ENCODE data around the gene CDK17. TPM values are rescaled to one million over a fixed set of nuclear protein-coding genes. Genes with fewer than 3 reads are reported as not detected.
A peak's percentile ranks its signal among the peaks of the same experiment; 100 is the strongest.
"Not testable (repeated sequence)": the region's sequence is repeated elsewhere in the genome, so short reads cannot be mapped to it uniquely, and the experiment has no call there.

The CDK17 gene
- total RNA-seq, 4 donors from 2014 or later, result 65.1 to 89.4 (median 71.2) TPM

GRCh38 chr12:96398424-96399119, 1.7 kb downstream of the CDK17 start:
- Histone ChIP-seq H3K4me3 (peak overlapping the region; percentile 76 to 98 (median 90)), H3K36me3 (no peaks in the 10 kb centered on the region), H3K4me1 (peaks cover 0 to 41% (median 17%) of the 10 kb centered on the region in 4 donors), H3K27me3 (no peaks in the 10 kb centered on the region), H3K27ac (peak overlapping the region; percentile 88 to 99 (median 96)), H3K9me3 (no peaks in the 10 kb centered on the region)
- TF ChIP-seq CTCF (IDR thresholded peaks at IDR 0.05), result no peak
- TF ChIP-seq POLR2A (IDR thresholded peaks at IDR 0.05), result no peak
- no peak for TF ChIP-seq EP300 (IDR thresholded peaks at IDR 0.05)
- DNase-seq (ENCODE audit: low spot score in 2 of 2), result no peak
- WGBS, 2 donors, result 4% methylated on average over 9 of the region's 9 CpGs

GRCh38 chr12:96397756-96398423, 2.3 kb downstream of the CDK17 start:
- Histone ChIP-seq H3K9me3 (no peaks in the 10 kb centered on the region), H3K27me3 (no peaks in the 10 kb centered on the region), H3K4me3 (peak overlapping the region; percentile 76 to 98 (median 90)), H3K36me3 (no peaks in the 10 kb centered on the region), H3K4me1 (peaks cover 0 to 42% (median 17%) of the 10 kb centered on the region in 4 donors), H3K27ac (peak overlapping the region in 3 of 4 donors; percentile 94 to 99 (median 99))
- DNase-seq (ENCODE audit: low spot score in 2 of 2), result no peak
- TF ChIP-seq EP300 (IDR thresholded peaks at IDR 0.05) (no peak), CTCF (IDR thresholded peaks at IDR 0.05) (no peak), POLR2A (IDR thresholded peaks at IDR 0.05) (no peak)
- WGBS, 2 donors, result 19 to 29% methylated on average over 4 of the region's 4 CpGs

GRCh38 chr12:96396914-96397313, 3.3 kb downstream of the CDK17 start:
- 43 to 45% methylated on average over 5 of the region's 5 CpGs for WGBS, 2 donors
- Histone ChIP-seq H3K9me3 (no peaks in the 10 kb centered on the region), H3K4me1 (peaks cover 0 to 51% (median 22%) of the 10 kb centered on the region in 4 donors), H3K27ac (peak overlapping the region in 2 of 4 donors; percentile 94 to 99), H3K27me3 (no peaks in the 10 kb centered on the region), H3K4me3 (no peak overlapping the region), H3K36me3 (no peaks in the 10 kb centered on the region)
- TF ChIP-seq POLR2A (IDR thresholded peaks at IDR 0.05) (no peak), EP300 (IDR thresholded peaks at IDR 0.05) (no peak), CTCF (IDR thresholded peaks at IDR 0.05) (no peak)
- no peak for DNase-seq (ENCODE audit: low spot score in 2 of 2)

- peaks cover 0 to 50% (median 22%) of the 10 kb centered on the region in 4 donors for H3K4me1 ChIP-seq
- 76 to 84% methylated on average over 2 of the region's 2 CpGs for WGBS, 2 donors
- H3K4me3 ChIP-seq, result no peak overlapping the region
- no peaks in the 10 kb centered on the region for H3K27me3 ChIP-seq
- TF ChIP-seq EP300 (IDR thresholded peaks at IDR 0.05) (no peak), POLR2A (IDR thresholded peaks at IDR 0.05) (no peak)
- no peak for DNase-seq (ENCODE audit: low spot score in 2 of 2)
- H3K27ac ChIP-seq, result peak overlapping the region in 2 of 4 donors; percentile 94 to 99
- no peaks in the 10 kb centered on the region for H3K9me3 ChIP-seq
- no peaks in the 10 kb centered on the region for H3K36me3 ChIP-seq
These were observed 4.0 kb downstream of the CDK17 start for GRCh38 chr12:96396209-96396608.

- Histone ChIP-seq H3K9me3 (no peaks in the 10 kb centered on the region), H3K4me3 (no peak overlapping the region), H3K27me3 (no peaks in the 10 kb centered on the region), H3K27ac (peak overlapping the region in 2 of 4 donors; percentile 28 to 99), H3K36me3 (no peaks in the 10 kb centered on the region), H3K4me1 (peaks cover 0 to 50% (median 22%) of the 10 kb centered on the region in 4 donors)
- DNase-seq (ENCODE audit: low spot score in 2 of 2), result no peak
- 83 to 86% methylated on average over 4 of the region's 4 CpGs for WGBS, 2 donors
- TF ChIP-seq CTCF (IDR thresholded peaks at IDR 0.05) (no peak), EP300 (IDR thresholded peaks at IDR 0.05) (no peak), POLR2A (IDR thresholded peaks at IDR 0.05) (no peak)
These were observed 5.0 kb downstream of the CDK17 start for GRCh38 chr12:96395236-96395635.

- not testable (repeated sequence) for H3K4me3 ChIP-seq; H3K27me3 ChIP-seq; H3K36me3 ChIP-seq; H3K9me3 ChIP-seq; DNase-seq (ENCODE audit: low spot score in 2 of 2)
- H3K4me1 ChIP-seq, result peaks cover 0 to 45% (median 20%) of the 10 kb centered on the region in 4 donors
- H3K27ac ChIP-seq, result peak overlapping the region in 1 of 4 donors; percentile 26
- WGBS, 2 donors, result 87 to 96% methylated on average over 5 of the region's 5 CpGs
These were observed 7.0 kb downstream of the CDK17 start for GRCh38 chr12:96393229-96393628.

Data from tibial nerve (tissue), 4 donors.